Stimulated activated CD8-positive, alpha-beta memory T cell treated with anti-CD3 and anti-CD28 coated beads, Interleukin-12 subunit alpha, Interleukin-12 subunit beta, amount 100 ng/mL, for 4 hours (primary cell): Measurements from ENCODE around the gene DGKE.

Source experiments
- DNase-seq: peaks from one replicate; pipeline ENCODE4 v3.0.0-alpha.2; 2020; ENCODE audit warnings: low read depth

Gene DGKE

GRCh38 chr17:56849131-56849530 lies 15.2 kb downstream of the DGKE start:
- no peak for DNase-seq

DNA sequence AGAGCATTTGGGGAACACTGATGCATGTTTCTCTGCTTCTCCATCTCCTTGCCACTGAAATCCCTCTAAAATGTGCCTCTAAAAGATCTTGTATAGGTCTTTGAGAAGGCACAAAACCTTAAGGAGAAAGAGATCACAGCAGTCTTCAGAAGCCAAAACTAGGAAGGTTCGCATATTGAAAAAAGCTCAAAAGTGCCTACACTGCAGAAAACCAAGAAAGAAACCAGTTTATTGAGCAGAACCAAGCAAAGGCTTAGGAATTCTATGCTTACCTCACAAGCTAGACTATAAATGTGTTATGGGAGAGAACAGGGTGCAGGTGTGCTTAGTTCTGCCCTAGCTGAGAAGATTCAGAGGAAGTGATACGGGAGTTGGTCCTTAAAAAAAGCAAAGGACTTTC lies 16.6 kb downstream of the DGKE start:
- DNase-seq, result no peak

GRCh38 chr17:56851008-56851407 lies 17.1 kb downstream of the DGKE start:
- DNase-seq, result no peak

- no peak for DNase-seq
These were observed 27.9 kb downstream of the DGKE start for GRCh38 chr17:56861899-56862298.

GRCh38 chr17:56863974-56864373 lies 30.0 kb downstream of the DGKE start:
- no peak for DNase-seq

DNA sequence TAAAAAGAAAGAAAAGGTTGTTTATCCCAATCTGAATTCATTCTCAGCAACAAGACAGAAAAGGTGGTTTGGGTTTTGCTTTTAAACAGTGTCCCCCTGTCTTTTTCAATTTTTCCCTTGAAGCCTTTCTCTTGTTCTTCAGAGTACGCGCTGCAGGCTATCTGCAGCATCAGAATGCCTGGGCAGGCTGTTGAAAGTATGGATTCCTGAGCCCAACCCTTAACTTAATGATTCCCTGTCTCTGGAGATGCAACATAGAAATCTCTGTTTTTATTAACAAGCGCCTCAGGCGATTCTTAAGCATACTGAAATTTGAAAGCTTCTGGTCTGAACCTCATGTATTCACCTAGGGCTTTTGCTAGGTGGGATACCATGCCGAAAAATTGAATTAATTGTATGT lies 32.1 kb downstream of the DGKE start:
- no peak for DNase-seq

- no peak for DNase-seq
These were observed 32.5 kb downstream of the DGKE start for GRCh38 chr17:56866496-56866895.

DNA sequence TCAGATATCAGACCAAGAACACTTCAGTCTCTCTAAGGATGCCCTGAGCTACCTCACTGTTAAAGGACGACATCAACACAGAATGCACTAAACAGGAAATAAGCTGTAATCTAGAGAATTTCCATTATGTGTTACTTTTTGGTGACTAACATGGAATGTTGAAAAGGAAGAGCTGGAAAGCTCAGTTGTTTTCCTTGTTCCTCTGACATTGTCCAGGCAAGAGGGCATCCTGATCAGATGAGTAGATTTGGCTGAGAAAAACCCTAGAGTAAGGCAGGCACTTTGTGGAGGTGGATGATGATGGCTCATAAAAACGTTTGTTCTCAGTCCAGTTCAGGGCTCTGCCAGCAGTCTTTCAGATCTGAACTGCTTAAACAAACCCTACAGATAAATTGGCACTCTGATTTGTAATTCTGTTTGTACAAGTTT lies 34.0 kb downstream of the DGKE start:
- no peak for DNase-seq

DNA sequence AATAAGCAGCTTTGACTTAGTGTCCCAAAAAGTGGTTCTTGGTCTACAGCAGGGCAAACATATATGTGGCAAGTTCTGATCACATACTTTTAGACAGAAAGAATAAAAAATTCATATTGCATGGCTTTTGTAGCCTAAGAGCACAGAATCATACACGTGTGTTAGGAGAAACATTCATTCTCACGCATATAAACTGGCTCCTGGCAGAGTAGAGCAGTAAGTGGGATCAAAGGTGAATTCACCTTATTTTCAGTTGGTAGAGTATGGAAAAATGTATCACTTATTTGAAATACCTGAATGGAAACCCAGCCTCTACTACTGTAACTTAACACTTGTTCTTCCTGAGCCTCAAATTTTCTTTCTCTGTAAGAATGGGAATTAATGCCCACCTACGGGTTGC lies 34.8 kb downstream of the DGKE start:
- no peak for DNase-seq

DNA sequence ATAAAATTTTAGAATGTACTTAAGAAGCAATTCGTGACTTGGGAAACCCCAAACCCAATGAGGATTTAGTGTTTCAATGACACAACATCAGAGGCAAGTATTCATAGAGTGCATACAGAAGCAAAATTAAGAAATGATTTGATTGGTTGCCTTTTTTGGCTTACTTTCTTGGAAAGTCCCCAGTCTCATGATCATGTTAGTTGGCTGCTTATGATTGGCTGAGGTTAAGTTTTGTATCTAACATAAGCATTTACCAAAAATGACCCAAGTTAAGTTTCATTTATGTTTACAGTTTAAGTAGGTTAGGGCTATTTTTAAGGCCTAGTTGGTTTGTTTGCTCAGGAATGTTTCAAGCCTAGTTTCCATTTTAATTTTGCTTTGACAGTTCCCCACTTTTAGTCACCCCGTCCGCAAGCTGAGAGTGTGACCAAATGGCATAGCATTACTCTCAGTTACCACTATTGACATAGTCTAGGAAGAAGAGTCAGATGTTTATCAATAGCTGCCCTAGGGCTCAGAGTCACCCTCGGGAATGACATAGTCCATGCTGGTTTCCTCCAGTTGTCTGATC lies 36.2 kb downstream of the DGKE start:
- no peak for DNase-seq

GRCh38 chr17:56876766-56877179 lies 42.8 kb downstream of the DGKE start:
- DNase-seq, result no peak

GRCh38 chr17:56879280-56879679 lies 45.3 kb downstream of the DGKE start:
- no peak for DNase-seq

GRCh38 chr17:56880133-56880532 lies 46.2 kb downstream of the DGKE start:
- DNase-seq, result no peak

DNA sequence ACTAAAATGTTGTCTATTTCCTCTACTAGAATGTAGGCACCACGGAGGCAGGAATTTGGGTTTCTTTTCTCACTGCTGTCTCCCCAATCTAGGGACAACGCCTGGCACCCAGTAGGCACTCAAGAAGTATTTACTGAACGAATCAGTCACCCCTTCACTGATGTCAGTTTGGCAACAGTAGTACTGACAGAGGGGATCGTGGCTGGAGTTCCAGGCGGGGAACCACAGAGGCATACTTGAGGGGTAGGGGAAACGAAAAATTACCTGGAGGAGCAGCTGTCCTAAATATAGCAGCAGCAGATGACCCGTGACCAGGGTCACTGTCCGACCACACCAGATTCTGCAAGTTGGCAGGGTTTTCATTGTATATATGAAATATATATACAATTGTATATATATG lies 46.6 kb downstream of the DGKE start:
- no peak for DNase-seq

GRCh38 chr17:56881685-56882295 lies 47.8 kb downstream of the DGKE start:
- no peak for DNase-seq

- no peak for DNase-seq
These were observed 49.7 kb downstream of the DGKE start for GRCh38 chr17:56883616-56884015.

DNA sequence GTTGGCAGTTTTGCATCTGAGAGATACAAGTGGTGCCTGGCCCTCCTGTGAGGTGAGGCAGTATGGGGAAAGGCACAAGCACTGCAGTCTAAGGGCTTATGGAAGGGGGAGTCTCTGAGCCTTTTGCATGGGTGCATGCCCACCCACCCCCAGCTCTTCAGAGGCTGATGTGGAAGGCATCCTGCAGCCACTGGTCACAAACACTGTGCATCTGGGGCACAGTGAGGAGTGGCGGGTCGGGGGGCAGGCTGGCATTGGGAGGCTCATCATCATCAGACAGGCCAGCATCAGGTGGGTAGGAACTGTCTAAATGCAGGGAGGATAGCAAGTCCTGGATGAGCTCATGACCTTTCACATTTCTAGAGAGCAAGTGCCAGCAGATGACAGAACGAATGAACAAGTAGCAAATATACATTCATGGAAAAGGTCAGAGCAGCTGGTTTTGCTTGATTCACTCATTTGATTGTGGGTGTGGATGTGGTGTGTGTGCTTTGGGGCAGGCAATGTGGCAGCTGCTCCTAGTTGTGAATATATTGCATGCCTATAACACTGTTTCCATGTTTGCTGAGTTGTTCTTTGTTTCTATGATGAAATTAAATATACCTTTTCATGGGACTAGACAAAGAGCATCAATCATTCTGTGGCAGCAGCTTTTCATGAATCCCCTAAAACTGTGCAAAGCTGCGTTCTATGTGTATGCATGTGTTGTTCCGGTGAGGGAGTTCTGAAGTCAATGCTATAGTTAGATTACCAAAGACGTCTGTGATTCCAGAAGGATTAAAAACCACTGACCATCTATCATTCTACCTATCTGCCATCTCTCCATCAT lies 50.7 kb downstream of the DGKE start:
- DNase-seq, result no peak

DNA sequence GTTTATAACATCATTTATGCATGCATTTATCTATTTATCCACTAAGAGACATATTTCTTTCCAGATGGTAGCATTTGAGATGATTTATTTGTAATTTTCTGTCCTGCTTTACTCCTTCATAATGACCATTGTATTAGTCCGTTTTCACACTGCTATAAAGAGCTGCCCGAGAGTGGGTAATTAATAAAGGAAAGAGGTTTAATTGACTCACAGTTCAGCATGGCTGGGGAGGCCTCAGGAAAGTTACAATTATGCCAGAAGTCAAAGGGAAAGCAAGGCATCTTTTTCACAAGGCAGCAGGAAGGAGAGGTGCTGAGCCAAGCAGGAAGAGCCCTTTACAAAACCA lies 51.3 kb downstream of the DGKE start:
- DNase-seq, result no peak

DNA sequence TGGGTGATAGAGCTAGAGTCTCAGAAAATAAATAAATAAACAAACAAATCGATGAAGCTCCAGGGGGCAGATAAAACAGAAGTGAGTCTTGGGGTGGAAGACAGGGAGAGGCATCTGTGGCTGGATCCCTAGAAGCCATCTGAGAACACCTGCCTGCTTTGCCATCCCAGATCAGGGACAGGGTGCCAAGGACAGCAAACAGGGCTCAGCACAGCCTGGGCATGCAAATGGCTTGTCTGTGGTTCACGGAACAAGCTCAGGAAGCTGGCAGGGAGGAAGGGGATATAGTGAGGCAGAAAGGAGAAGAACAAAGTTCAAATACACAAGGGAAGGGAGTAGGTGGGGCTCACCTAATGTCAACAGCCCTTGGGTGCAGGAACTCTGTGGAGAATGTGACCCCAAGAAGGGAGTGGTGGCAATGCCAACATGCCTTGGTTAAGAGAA lies 52.4 kb downstream of the DGKE start:
- no peak for DNase-seq

DNA sequence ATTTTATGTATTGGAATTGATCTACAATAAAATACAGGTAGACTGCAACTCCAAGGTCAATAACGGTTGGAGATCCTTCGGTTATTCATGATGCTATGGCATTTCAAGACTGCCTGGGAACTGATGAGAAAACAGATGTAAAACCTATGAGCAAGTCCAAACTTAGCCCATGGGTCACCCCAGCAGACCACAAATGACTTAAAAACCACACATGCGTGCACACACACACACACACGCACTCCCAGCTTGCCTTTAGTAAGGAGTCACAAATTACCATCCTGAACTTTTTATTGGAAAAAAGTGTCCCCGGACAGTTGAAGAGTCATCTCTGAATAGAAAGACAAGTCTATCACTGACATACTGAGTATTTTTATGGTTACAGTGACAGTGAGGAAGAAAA lies 53.2 kb downstream of the DGKE start:
- DNase-seq, result no peak

DNA sequence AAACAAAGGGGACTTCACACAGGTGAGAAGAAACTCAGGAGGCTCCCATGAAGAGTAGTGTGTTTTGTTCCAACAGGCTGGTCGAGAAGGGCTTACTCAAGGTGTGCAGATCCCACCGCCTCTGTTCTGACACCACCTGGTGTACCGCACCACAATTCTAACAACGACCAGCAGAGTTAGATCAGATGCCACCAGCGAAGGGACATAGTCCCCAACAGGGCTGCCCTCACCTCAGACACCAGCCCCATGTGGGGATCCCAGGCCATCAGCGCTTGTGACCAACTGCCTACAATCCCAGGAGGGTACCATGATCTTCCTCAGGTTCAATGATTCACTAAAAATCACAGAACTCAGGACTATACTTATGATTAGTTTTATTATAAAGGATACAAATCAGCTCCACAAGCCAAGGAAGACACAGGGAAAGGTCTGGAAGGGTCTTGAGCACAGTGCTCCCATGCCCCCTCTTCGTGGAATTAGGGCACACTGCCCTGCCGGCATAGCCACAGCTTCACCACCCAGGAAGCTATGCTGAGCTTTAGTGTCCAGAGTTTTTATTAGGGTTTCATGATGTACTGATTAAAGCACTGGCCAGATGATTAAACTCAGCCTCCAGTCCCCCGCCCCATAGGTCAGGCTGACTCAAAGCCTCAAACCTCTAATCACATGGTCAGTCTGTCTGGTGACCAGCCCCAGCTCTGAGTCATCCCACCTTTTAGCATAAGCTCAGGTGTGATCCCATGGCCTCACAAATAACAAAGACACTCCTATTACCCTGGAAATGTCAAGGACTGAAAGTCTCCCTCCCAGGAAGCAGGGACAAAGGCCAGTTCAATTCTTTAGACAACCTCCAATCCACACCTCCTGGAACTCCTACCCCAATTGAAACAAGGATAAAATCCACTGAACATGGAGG lies 53.9 kb downstream of the DGKE start:
- DNase-seq, result no peak

- no peak for DNase-seq
These were observed 56.4 kb downstream of the DGKE start for GRCh38 chr17:56890390-56890789.
